ENCODE data around the gene YBX2. TPM values are rescaled to one million over a fixed set of nuclear protein-coding genes. Genes with fewer than 3 reads are reported as not detected.

YBX2 gene
- total and polyA plus RNA-seq, 2 donors (not counting 1 experiment from before 2014, with no cell fraction given) = 0.15 to 0.22 TPM

DNA sequence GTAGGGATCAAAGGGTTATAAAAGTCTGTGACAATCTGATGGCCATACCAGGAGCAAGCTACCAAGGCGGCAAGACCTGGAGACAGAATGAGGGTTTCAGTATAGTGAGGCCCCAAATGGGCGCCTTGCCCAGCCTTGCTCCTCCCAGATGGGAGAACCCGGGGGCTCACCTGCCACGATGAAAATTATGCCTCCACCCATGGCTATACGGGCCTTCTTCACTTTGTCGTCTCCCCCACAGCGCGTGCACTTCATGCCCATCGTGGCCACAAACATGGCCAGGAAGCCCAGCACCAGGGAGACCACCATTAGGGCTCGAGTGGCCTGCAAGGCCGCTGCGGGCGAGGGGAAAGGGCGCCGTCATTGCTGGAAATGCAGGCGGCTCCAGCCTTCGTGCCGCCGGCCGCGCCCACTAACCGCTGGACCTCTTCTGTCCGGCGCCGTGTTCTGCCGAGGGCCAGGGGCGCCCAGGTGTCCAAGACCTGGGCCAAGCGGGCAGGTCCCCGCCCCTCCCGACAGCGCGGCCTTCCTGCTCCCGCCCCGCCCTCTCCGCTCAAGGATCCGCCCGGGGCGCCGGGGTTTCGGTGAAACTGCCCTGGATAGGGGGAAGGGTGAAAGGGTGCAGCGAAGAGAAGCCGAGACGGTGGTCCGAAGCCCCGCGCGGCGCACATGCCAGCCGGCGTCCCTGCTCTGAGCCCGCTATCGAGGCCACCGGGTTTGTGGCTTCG, 33.6 kb downstream of the YBX2 start:
- peak overlapping the region; percentile 66 for H3K9ac ChIP-seq (ENCODE audit: low read length)
- Mint-ChIP-seq H3K27me3 (peaks cover 15% of the 10 kb centered on the region), H3K4me3 (peak overlapping the region; percentile 83), H3K9me3 (ENCODE audit: insufficient read depth) (no peaks in the 10 kb centered on the region), H3K27ac (peak overlapping the region; percentile 50), H3K4me1 (peaks cover 27% of the 10 kb centered on the region)
- H3K36me3 ChIP-seq (replicated peaks in 1 of 2; ENCODE audit: control extremely low read depth in 1 of 2, control insufficient read depth in 1 of 2, extremely low read depth in 1 of 2, insufficient read depth in 2 of 2, low read length in 1 of 2) = peaks cover 6 to 26% of the 10 kb centered on the region in 2 experiments
- peak; percentile 63 for DNase-seq
- 11% methylated on average over 54 of the region's 54 CpGs for WGBS (ENCODE audit: insufficient coverage)
- peak overlapping the region; percentile 99 for H3K4me2 ChIP-seq (replicated peaks; ENCODE audit: low read depth, low read length, poor library complexity, severe bottlenecking)
- peak overlapping the region in 1 of 2 donors; percentile 59 for H3K27ac ChIP-seq (ENCODE audit: low read length in 2 of 2)
- H2AFZ ChIP-seq (ENCODE audit: insufficient read depth, low read depth, low read length, poor library complexity, severe bottlenecking) = peak overlapping the region; percentile 96
- peak; percentile 61 for ATAC-seq (ENCODE audit: low read depth)
- peaks cover 0 to 17% (median 8%) of the 10 kb centered on the region in 4 experiments for H3K27me3 ChIP-seq (replicated peaks in 1 of 4; ENCODE audit: control extremely low read depth in 1 of 4, control insufficient read depth in 3 of 4, insufficient read depth in 4 of 4, low read length in 3 of 4)
- no peaks in the 10 kb centered on the region for H3K79me2 ChIP-seq (ENCODE audit: control insufficient read depth, insufficient read depth, low read length)
- H3K4me3 ChIP-seq (ENCODE audit: control extremely low read depth in 1 of 5, extremely low read depth in 1 of 5, insufficient read depth in 1 of 5, low read depth in 2 of 5, low read length in 4 of 5) = peak overlapping the region in 4 of 5 experiments; percentile 49 to 71 (median 60)
- POLR2A ChIA-PET = no interaction called here
- no peaks in the 10 kb centered on the region for H4K20me1 ChIP-seq (ENCODE audit: control insufficient read depth, insufficient read depth, low read length, poor library complexity, severe bottlenecking)
- TF ChIP-seq EZH2 (IDR thresholded peaks at IDR 0.05; ENCODE audit: borderline replicate concordance, insufficient read depth, low read depth, low read length, poor library complexity, severe bottlenecking) = no peak
- TF ChIP-seq, protein P1, sequence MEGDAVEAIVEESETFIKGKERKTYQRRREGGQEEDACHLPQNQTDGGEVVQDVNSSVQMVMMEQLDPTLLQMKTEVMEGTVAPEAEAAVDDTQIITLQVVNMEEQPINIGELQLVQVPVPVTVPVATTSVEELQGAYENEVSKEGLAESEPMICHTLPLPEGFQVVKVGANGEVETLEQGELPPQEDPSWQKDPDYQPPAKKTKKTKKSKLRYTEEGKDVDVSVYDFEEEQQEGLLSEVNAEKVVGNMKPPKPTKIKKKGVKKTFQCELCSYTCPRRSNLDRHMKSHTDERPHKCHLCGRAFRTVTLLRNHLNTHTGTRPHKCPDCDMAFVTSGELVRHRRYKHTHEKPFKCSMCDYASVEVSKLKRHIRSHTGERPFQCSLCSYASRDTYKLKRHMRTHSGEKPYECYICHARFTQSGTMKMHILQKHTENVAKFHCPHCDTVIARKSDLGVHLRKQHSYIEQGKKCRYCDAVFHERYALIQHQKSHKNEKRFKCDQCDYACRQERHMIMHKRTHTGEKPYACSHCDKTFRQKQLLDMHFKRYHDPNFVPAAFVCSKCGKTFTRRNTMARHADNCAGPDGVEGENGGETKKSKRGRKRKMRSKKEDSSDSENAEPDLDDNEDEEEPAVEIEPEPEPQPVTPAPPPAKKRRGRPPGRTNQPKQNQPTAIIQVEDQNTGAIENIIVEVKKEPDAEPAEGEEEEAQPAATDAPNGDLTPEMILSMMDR (IDR thresholded peaks at IDR 0.05) = no peak
- H3K4me1 ChIP-seq (ENCODE audit: control insufficient read depth in 2 of 2, insufficient read depth in 2 of 2, low read length in 2 of 2) = peaks cover 27 to 32% of the 10 kb centered on the region in 2 donors
- CTCF ChIA-PET = no interaction called here
- peaks cover 0 to 4% (median 0%) of the 10 kb centered on the region in 3 donors for H3K9me3 ChIP-seq (ENCODE audit: control extremely low read depth in 1 of 3, control insufficient read depth in 2 of 3, insufficient read depth in 1 of 3, low read length in 2 of 3)
- intact Hi-C loops (cut with micrococcal nuclease) = no loop called here

DNA sequence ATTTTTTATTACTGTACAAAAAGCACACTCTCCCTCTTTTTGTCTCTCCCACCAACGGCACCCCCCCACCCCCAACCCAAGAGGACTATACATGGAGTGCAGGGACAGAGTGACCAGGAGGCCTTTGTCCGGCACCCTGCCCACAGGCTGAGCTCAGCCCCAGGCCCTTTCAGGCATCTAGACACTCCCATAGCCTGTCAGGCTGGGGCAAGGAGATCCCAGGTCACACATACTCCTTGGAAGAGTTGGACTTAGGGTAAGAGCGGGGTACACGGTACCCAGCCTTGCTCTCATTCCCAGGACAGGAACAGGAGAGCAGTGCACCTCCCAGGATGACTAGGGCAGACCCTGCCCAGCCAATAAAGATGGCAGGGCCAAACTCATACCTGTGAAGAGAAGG, 34.3 kb downstream of the YBX2 start:
- no peak overlapping the region for H2AFZ ChIP-seq (ENCODE audit: insufficient read depth, low read depth, low read length, poor library complexity, severe bottlenecking)
- H3K9me3 ChIP-seq (ENCODE audit: control extremely low read depth in 1 of 3, control insufficient read depth in 2 of 3, insufficient read depth in 1 of 3, low read length in 2 of 3) = peaks cover 0 to 4% (median 0%) of the 10 kb centered on the region in 3 donors
- peaks cover 0 to 17% (median 8%) of the 10 kb centered on the region in 4 experiments for H3K27me3 ChIP-seq (replicated peaks in 1 of 4; ENCODE audit: control extremely low read depth in 1 of 4, control insufficient read depth in 3 of 4, insufficient read depth in 4 of 4, low read length in 3 of 4)
- H3K4me3 Mint-ChIP-seq = peak overlapping the region; percentile 83
- no peaks in the 10 kb centered on the region for H3K9me3 Mint-ChIP-seq (ENCODE audit: insufficient read depth)
- TF ChIP-seq, protein P1 (IDR thresholded peaks at IDR 0.05) = no peak
- no peak for TF ChIP-seq EZH2 (IDR thresholded peaks at IDR 0.05; ENCODE audit: borderline replicate concordance, insufficient read depth, low read depth, low read length, poor library complexity, severe bottlenecking)
- 97% methylated on average over 3 of the region's 4 CpGs for WGBS (ENCODE audit: insufficient coverage)
- H3K27me3 Mint-ChIP-seq = peaks cover 15% of the 10 kb centered on the region
- H3K4me3 ChIP-seq (ENCODE audit: control extremely low read depth in 1 of 5, extremely low read depth in 1 of 5, insufficient read depth in 1 of 5, low read depth in 2 of 5, low read length in 4 of 5) = no peak overlapping the region
- peak overlapping the region; percentile 37 for H3K27ac Mint-ChIP-seq
- H3K36me3 ChIP-seq (replicated peaks in 1 of 2; ENCODE audit: control extremely low read depth in 1 of 2, control insufficient read depth in 1 of 2, extremely low read depth in 1 of 2, insufficient read depth in 2 of 2, low read length in 1 of 2) = peaks cover 6 to 30% of the 10 kb centered on the region in 2 experiments
- peaks cover 27 to 32% of the 10 kb centered on the region in 2 donors for H3K4me1 ChIP-seq (ENCODE audit: control insufficient read depth in 2 of 2, insufficient read depth in 2 of 2, low read length in 2 of 2)
- H3K79me2 ChIP-seq (ENCODE audit: control insufficient read depth, insufficient read depth, low read length) = no peaks in the 10 kb centered on the region
- CTCF ChIA-PET = interaction anchor here (1.3 kb wide), 1 partner anchor 33 kb away, joined by 3 read pairs; no protein-coding TSS in a partner anchor
- POLR2A ChIA-PET = no interaction called here
- H3K4me2 ChIP-seq (replicated peaks; ENCODE audit: low read depth, low read length, poor library complexity, severe bottlenecking) = peak overlapping the region; percentile 99
- no peak overlapping the region for H3K9ac ChIP-seq (ENCODE audit: low read length)
- H4K20me1 ChIP-seq (ENCODE audit: control insufficient read depth, insufficient read depth, low read length, poor library complexity, severe bottlenecking) = no peaks in the 10 kb centered on the region
- DNase-seq = peak; percentile 25
- peaks cover 27% of the 10 kb centered on the region for H3K4me1 Mint-ChIP-seq
- intact Hi-C loops (cut with micrococcal nuclease) = no loop called here
- ATAC-seq (ENCODE audit: low read depth) = no peak
- no peak overlapping the region for H3K27ac ChIP-seq (ENCODE audit: low read length in 2 of 2)

All from B cell (primary cell).